Measurements from ENCODE around the gene THOC6. TPM values are rescaled to one million over a fixed set of nuclear protein-coding genes. Genes with fewer than 3 reads are reported as not detected.
A peak's percentile ranks its signal among the peaks of the same experiment; 100 is the strongest.

THOC6 gene
- total RNA-seq, 1 experiment from 2014 or later: 68.2 TPM

- H3K9me3 Mint-ChIP-seq: no peaks in the 10 kb centered on the region
- peaks cover 4% of the 10 kb centered on the region for H3K27me3 Mint-ChIP-seq (ENCODE audit: low read depth)
- no peak overlapping the region for H2BK120ac ChIP-seq (ENCODE audit: low read depth, low read length, poor library complexity, severe bottlenecking)
- H3K79me2 ChIP-seq (ENCODE audit: insufficient read depth, low read length): no peaks in the 10 kb centered on the region
- H2AFZ ChIP-seq (ENCODE audit: low read length): no peak overlapping the region
- no peak overlapping the region for H2BK12ac ChIP-seq (ENCODE audit: insufficient read length, low read depth, low read length)
- no peak overlapping the region for H3K27ac ChIP-seq (ENCODE audit: insufficient read length, low read depth, low read length)
- H3T11ph ChIP-seq (ENCODE audit: low read length): no peak overlapping the region
- H3K36me3 Mint-ChIP-seq (ENCODE audit: insufficient read depth in 1 of 3, low read depth in 3 of 3): peaks cover 16 to 51% (median 42%) of the 10 kb centered on the region in 3 experiments
- peaks cover 2% of the 10 kb centered on the region; the same call in 1 of the 2 replicates for H3K4me1 ChIP-seq (ENCODE audit: insufficient read depth, low read length)
- no peaks in the 10 kb centered on the region for H4K20me1 ChIP-seq (ENCODE audit: control insufficient read depth, insufficient read depth, insufficient read length)
- H2BK20ac ChIP-seq (ENCODE audit: low read depth, low read length, poor library complexity, severe bottlenecking): no peak overlapping the region
- peaks cover 26% of the 10 kb centered on the region for H3K23me2 ChIP-seq (ENCODE audit: insufficient read length, low read depth, low read length, poor library complexity, severe bottlenecking)
- H3K27ac Mint-ChIP-seq: no peak overlapping the region
- H4K91ac ChIP-seq (ENCODE audit: insufficient read length, low read depth, low read length): no peak overlapping the region
- peak overlapping the region; percentile 10 to 55; a peak in 2 of 5 replicates for H3K4me3 Mint-ChIP-seq
- no peak overlapping the region for H3K18ac ChIP-seq (ENCODE audit: insufficient read length, low read depth, low read length)
- no peak overlapping the region for H2AK5ac ChIP-seq (ENCODE audit: insufficient read length, low read length)
- TF ChIP-seq, protein P1, sequence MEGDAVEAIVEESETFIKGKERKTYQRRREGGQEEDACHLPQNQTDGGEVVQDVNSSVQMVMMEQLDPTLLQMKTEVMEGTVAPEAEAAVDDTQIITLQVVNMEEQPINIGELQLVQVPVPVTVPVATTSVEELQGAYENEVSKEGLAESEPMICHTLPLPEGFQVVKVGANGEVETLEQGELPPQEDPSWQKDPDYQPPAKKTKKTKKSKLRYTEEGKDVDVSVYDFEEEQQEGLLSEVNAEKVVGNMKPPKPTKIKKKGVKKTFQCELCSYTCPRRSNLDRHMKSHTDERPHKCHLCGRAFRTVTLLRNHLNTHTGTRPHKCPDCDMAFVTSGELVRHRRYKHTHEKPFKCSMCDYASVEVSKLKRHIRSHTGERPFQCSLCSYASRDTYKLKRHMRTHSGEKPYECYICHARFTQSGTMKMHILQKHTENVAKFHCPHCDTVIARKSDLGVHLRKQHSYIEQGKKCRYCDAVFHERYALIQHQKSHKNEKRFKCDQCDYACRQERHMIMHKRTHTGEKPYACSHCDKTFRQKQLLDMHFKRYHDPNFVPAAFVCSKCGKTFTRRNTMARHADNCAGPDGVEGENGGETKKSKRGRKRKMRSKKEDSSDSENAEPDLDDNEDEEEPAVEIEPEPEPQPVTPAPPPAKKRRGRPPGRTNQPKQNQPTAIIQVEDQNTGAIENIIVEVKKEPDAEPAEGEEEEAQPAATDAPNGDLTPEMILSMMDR (conservative IDR thresholded peaks at IDR 0.05): no peak
- no peak overlapping the region for H3K23ac ChIP-seq (ENCODE audit: insufficient read length, low read depth, low read length)
- no peaks in the 10 kb centered on the region for H3K9me3 ChIP-seq (ENCODE audit: control insufficient read depth, low read depth, low read length)
- H2BK5ac ChIP-seq (ENCODE audit: insufficient read length, low read length): no peak overlapping the region
- H3K79me1 ChIP-seq (ENCODE audit: insufficient read depth, low read depth, low read length, poor library complexity, severe bottlenecking): no peaks in the 10 kb centered on the region
- H2BK15ac ChIP-seq (ENCODE audit: low read depth, low read length): no peak overlapping the region
- no CpG with 5 or more reads among the region's 18 CpGs for WGBS (ENCODE audit: extremely low coverage, insufficient read length, low lambda C conversion rate)
- no peaks in the 10 kb centered on the region for H3K27me3 ChIP-seq (ENCODE audit: insufficient read depth, low read length)
- no peak overlapping the region for H3K9ac ChIP-seq (ENCODE audit: extremely low read depth, insufficient read length, low read length)
- DNase-seq: peak; percentile 23
- H3K56ac ChIP-seq (ENCODE audit: insufficient read length, low read depth, low read length): no peak overlapping the region
- no peak overlapping the region for H3K4me2 ChIP-seq (ENCODE audit: insufficient read depth, insufficient read length, low read length)
- H4K5ac ChIP-seq (ENCODE audit: insufficient read length, low read depth, low read length): no peak overlapping the region
- H3K14ac ChIP-seq (ENCODE audit: insufficient read depth, low read length): no peak overlapping the region
- no peak overlapping the region for H4K8ac ChIP-seq (replicated peaks; ENCODE audit: insufficient read length, low read depth, low read length)
- H3K4ac ChIP-seq (ENCODE audit: low read depth, low read length): no peak overlapping the region
- peaks cover 21 to 46% of the 10 kb centered on the region in 2 experiments for H3K4me1 Mint-ChIP-seq
Measured at GRCh38 chr16:3025032-3026002, 1.5 kb downstream of the THOC6 start.

All from H9 (cell line).